GM20000 (cell line): ENCODE data around the gene ROS1.

ENCODE experiments used
- DNase-seq: peaks from one replicate; pipeline ENCODE4 v3.0.0; 2012; ENCODE audit warnings: low spot score
- CTCF ChIP-seq: IDR thresholded peaks from 2 replicates; pipeline ENCODE4 v1.5.1; 2012; ENCODE audit warnings: mild to moderate bottlenecking, control low read depth; ENCODE audit errors: extremely low read depth, missing control alignments

ROS1 gene

DNA sequence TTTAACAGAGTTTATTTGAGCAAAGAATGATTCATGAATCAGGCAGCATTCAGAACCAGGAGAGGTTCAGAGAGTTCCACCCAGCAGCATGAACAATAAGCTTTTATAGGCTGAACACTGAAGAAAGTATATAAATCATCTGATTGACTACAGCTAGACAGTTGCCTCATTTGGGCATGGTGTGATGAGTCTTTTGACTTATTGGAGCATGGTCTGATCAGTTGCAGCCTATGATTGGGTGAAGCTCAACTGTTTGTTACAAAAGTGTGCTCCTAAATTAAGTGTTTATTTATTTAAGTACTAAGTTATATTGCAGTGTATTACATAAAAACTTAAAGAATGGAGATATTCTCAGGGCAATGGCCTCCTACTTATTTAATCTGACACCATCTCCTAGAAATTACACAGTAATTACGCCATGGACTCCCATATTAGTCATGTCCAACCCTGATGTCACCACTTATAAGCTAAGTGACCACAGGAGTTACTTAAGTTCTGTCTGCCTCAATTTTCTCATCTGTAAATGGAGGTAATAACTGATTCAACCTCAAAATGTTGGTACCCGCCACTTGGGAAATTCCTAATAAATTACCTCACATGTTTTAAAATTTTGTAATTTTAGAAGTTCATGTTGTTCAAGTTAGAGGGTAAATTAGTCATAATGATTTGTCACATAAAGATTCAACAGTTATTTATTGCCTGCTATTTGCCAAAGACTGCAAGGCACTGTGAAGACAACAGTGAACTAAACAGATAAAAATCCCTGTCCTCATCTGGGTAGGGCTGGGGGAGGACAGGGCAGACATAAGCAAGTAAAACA lies 15.2 kb upstream of the ROS1 start:
- no peak for DNase-seq
- no peak for TF ChIP-seq CTCF

- TF ChIP-seq CTCF: no peak
- DNase-seq: no peak
Observed at GRCh38 chr6:117432273-117432672, 6.5 kb upstream of the ROS1 start.

GRCh38 chr6:117423754-117424153 lies 2.0 kb downstream of the ROS1 start:
- TF ChIP-seq CTCF: no peak
- no peak for DNase-seq

DNA sequence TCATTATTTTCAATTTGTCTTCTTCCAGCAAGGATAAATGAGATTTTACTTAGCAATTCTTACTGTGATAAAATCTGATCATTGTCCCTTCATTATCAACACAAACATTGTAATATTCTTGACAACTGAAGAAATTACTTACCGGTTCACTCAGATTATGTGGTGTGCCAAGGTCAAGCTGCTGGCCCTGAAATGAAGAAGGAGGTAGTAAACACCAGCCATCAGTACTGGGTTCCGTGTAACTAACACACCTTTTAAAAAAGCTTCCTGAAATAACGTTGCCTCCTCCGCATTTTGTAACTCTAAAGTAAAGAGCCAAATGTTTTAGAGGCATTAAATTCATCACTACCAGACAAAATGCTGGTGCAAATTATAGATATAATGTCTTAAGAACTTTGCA lies 7.4 kb downstream of the ROS1 start:
- DNase-seq: no peak
- TF ChIP-seq CTCF: no peak

DNA sequence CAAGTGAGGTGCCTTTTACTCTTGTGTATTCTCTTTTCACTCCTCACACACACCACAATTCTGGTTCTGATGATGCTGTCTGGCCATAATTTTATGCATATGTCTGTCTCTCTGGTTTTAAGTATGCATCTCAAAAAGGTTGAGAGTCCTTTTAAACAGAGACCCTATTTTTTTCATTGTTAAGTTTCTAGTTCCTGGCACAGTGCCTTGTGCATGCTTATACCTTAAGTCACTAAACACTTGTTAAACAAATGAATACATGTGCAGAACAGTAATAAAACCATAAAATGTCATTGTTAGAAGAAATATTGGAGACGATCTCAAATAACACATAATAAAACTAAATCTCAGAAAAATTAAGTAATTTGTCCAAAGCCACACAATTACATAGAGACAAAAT lies 7.9 kb downstream of the ROS1 start:
- no peak for TF ChIP-seq CTCF
- no peak for DNase-seq

- DNase-seq: no peak
- TF ChIP-seq CTCF: no peak
Observed at GRCh38 chr6:117414770-117415169, 11.0 kb downstream of the ROS1 start.

GRCh38 chr6:117411474-117411873 lies 14.3 kb downstream of the ROS1 start:
- TF ChIP-seq CTCF: no peak
- DNase-seq: no peak
